ENCODE data around the gene SOCS1. TPM values are rescaled to one million over a fixed set of nuclear protein-coding genes. Genes with fewer than 3 reads are reported as not detected.
"Not testable (repeated sequence)": the region's sequence is repeated elsewhere in the genome, so short reads cannot be mapped to it uniquely, and the experiment has no call there.

The SOCS1 gene
- total RNA-seq, 6 experiments from 2014 or later, result 0.88 to 26.6 (median 10.9) TPM

DNA sequence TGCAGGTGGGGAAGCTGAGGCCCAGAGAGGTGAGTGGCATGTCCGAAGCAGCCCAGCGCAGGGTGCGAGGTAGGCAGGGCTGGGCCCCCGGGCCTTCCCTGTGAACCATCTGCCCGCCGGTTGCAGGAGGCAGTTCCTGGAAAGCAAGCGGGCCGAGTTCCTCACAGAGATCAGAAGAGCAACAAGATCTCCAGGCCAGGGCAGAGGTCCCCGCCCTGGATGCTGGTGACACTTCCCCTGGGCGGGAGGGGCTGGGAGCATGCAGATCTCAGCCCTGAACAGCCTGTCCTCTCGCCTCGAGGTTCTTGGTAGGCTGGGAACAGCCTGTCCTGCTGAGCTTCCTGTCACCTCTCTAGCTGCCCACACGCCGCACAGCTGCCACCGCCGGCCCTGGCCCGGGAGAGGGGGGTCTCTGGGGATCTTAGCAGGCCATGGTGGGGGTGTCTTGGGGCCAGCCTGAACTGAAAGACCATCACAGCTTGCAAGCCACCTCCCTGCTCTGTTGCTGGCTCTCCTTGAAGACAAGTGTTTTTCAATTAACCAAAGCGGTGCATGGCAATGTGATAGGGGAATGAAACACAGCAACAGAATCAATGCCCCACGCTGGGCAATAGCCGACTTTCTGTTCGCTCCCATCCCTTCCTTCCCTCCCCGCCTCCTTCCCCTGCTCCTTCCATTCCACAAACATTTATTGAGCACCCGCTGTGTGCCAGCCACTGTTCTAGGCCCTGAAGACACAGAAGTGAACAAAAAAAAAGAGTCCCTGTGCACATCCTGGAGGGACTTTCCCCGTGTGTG lies 31.7 kb downstream of the SOCS1 start:
- WGBS (ENCODE audit: insufficient coverage, low coverage, low lambda C conversion rate, missing lambda C conversion rate), result 34% methylated on average over 7 of the region's 24 CpGs
- Histone ChIP-seq H3K36me3 (no peaks in the 10 kb centered on the region), H3K9me3 (no peaks in the 10 kb centered on the region), H3K27me3 (no peaks in the 10 kb centered on the region), H3K27ac (peak overlapping the region in 2 of 3 donors; percentile 43 to 47), H3K4me1 (peaks cover 0 to 5% (median 0%) of the 10 kb centered on the region in 4 donors), H3K4me3 (no peak overlapping the region)
- DNase-seq (peak; percentile 69 to 75 (median 72)), ATAC-seq (peak; percentile 85 to 93 (median 90))
- intact Hi-C loops (cut with DNase I), result no loop called here
- TF ChIP-seq, protein P1, sequence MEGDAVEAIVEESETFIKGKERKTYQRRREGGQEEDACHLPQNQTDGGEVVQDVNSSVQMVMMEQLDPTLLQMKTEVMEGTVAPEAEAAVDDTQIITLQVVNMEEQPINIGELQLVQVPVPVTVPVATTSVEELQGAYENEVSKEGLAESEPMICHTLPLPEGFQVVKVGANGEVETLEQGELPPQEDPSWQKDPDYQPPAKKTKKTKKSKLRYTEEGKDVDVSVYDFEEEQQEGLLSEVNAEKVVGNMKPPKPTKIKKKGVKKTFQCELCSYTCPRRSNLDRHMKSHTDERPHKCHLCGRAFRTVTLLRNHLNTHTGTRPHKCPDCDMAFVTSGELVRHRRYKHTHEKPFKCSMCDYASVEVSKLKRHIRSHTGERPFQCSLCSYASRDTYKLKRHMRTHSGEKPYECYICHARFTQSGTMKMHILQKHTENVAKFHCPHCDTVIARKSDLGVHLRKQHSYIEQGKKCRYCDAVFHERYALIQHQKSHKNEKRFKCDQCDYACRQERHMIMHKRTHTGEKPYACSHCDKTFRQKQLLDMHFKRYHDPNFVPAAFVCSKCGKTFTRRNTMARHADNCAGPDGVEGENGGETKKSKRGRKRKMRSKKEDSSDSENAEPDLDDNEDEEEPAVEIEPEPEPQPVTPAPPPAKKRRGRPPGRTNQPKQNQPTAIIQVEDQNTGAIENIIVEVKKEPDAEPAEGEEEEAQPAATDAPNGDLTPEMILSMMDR (IDR thresholded peaks at IDR 0.05), result no peak
- TF ChIP-seq POLR2A (IDR thresholded peaks at IDR 0.05), result no peak

- H3K4me1 ChIP-seq; H3K27ac ChIP-seq; intact Hi-C loops (cut with DNase I); H3K9me3 ChIP-seq; H3K36me3 ChIP-seq; H3K27me3 ChIP-seq; H3K4me3 ChIP-seq; ATAC-seq; DNase-seq: not testable (repeated sequence)
- 56% methylated on average over 1 of the region's 2 CpGs for WGBS (ENCODE audit: insufficient coverage, low coverage, low lambda C conversion rate, missing lambda C conversion rate)
These were observed 35.5 kb downstream of the SOCS1 start for GRCh38 chr16:11220507-11220906.

GRCh38 chr16:11219178-11219577 lies 36.8 kb downstream of the SOCS1 start:
- DNase-seq (no peak), ATAC-seq (peak; percentile 15 to 51 (median 45))
- intact Hi-C loops (cut with DNase I), result no loop called here
- H3K27me3 ChIP-seq, result no peaks in the 10 kb centered on the region
- no peak overlapping the region for H3K27ac ChIP-seq
- H3K4me3 ChIP-seq, result no peak overlapping the region
- H3K36me3 ChIP-seq, result no peaks in the 10 kb centered on the region
- WGBS (ENCODE audit: insufficient coverage, low coverage, low lambda C conversion rate, missing lambda C conversion rate), result 79% methylated on average over 2 of the region's 4 CpGs
- H3K4me1 ChIP-seq, result peaks cover 0 to 5% (median 0%) of the 10 kb centered on the region in 4 donors
- no peaks in the 10 kb centered on the region for H3K9me3 ChIP-seq
- TF ChIP-seq POLR2A (IDR thresholded peaks at IDR 0.05), result no peak
- TF ChIP-seq, protein P1 (IDR thresholded peaks at IDR 0.05), result no peak

DNA sequence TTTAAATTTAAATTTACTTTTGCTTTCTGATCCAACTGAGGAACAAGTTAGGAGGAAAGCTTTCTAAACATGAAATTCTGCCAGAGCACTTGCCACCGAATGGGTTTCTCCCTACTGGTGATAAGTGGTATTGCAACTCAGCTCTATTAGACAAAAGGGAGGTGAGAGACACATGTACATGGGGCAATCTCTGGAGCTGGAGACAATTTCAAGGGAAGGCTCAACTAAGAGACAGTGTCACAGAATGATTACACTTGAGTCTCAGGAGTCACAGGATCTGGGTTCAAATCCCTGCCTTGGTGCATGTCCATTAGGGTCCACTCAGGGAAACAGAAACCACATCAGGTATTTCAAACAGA lies 37.4 kb downstream of the SOCS1 start:
- Histone ChIP-seq H3K4me1 (no peaks in the 10 kb centered on the region), H3K36me3 (no peaks in the 10 kb centered on the region), H3K9me3 (no peaks in the 10 kb centered on the region), H3K27me3 (no peaks in the 10 kb centered on the region), H3K4me3 (no peak overlapping the region), H3K27ac (no peak overlapping the region)
- intact Hi-C loops (cut with DNase I), result no loop called here
- 80% methylated on average over 1 of the region's 1 CpG for WGBS (ENCODE audit: insufficient coverage, low coverage, low lambda C conversion rate, missing lambda C conversion rate)
- no peak for TF ChIP-seq POLR2A (IDR thresholded peaks at IDR 0.05)
- TF ChIP-seq, protein P1 (IDR thresholded peaks at IDR 0.05), result peak in 3 of 4 donors; percentile 18 to 34 (median 31)
- DNase-seq, result no peak
- no peak for ATAC-seq

Measured in right lobe of liver (tissue), 6 donors.